Tibial artery (tissue), 4 donors: ENCODE measurements around the gene TOMM70.

Experiments used
- DNase-seq, 2 donors: peaks; one replicate each; pipeline ENCODE4 v3.0.0-alpha.2; 2019
- H3K27ac ChIP-seq, 2 donors: fragments of 200-600 bp; sonication (generic) in 1 of 2; 1 replicate in 1 of 2; 2 replicates in 1 of 2; pipeline ENCODE4 v1.5.1; 2018 to 2019; ENCODE audit warnings: mild to moderate bottlenecking in 1 of 2
- H3K27me3 ChIP-seq, 2 donors: fragments of 200-600 bp; sonication (generic) in 1 of 2; one replicate each; pipeline versions ENCODE4 v1.5.1 to v1.6.0; 2016 to 2019
- H3K36me3 ChIP-seq, 3 donors: fragments of 200-600 bp; sonication (generic) in 2 of 3; one replicate each; pipeline ENCODE4 v1.5.1; 2016 to 2019; ENCODE audit warnings: mild to moderate bottlenecking in 2 of 3
- H3K4me1 ChIP-seq, 4 donors: fragments of 200-600 bp; sonication (generic) in 2 of 4; 1 replicate in 3 of 4; 2 replicates in 1 of 4; pipeline ENCODE4 v1.5.1; 2016 to 2019
- H3K4me3 ChIP-seq, 2 donors: fragments of 200-600 bp; sonication (generic) in 1 of 2; 1 replicate in 1 of 2; 2 replicates in 1 of 2; pipeline ENCODE4 v1.5.1; 2018 to 2019; ENCODE audit warnings: mild to moderate bottlenecking in 2 of 2
- H3K9me3 ChIP-seq, 3 donors: fragments of 200-600 bp; sonication (generic) in 1 of 3; one replicate each; pipeline ENCODE4 v1.5.1; 2016 to 2019
- CTCF ChIP-seq, 2 experiments: fragments of 200-600 bp in 1 of 2; fragments of 450-650 bp in 1 of 2; IDR thresholded peaks; one replicate each; pipeline ENCODE4 v1.5.1; 2017 to 2019; ENCODE audit warnings: antibody characterized with exemption in 2 of 2, mild to moderate bottlenecking in 1 of 2, moderate library complexity in 1 of 2
- intact Hi-C: fragments of 100-400 bp; cut with DNase I; formaldehyde crosslinking; loops from one replicate; pipeline ENCODE4 v1.15.0; 2023; ENCODE audit warnings: low total_unique reads

The TOMM70 gene

GRCh38 chr3:100426067-100426682 lies 25.3 kb upstream of the TOMM70 start:
- peaks cover 0 to 6% (median 0%) of the 10 kb centered on the region in 4 donors for H3K4me1 ChIP-seq
- H3K27me3 ChIP-seq = no peaks in the 10 kb centered on the region
- no peak for TF ChIP-seq CTCF (IDR thresholded peaks at IDR 0.05)
- DNase-seq = no peak
- no peak overlapping the region for H3K4me3 ChIP-seq
- H3K27ac ChIP-seq = no peak overlapping the region
- H3K9me3 ChIP-seq = no peaks in the 10 kb centered on the region
- H3K36me3 ChIP-seq = no peaks in the 10 kb centered on the region
- intact Hi-C loops = no loop called here

- no peak for TF ChIP-seq CTCF (IDR thresholded peaks at IDR 0.05)
- Histone ChIP-seq H3K4me1 (peaks cover 0 to 6% (median 0%) of the 10 kb centered on the region in 4 donors), H3K36me3 (no peaks in the 10 kb centered on the region), H3K27me3 (no peaks in the 10 kb centered on the region), H3K9me3 (no peaks in the 10 kb centered on the region), H3K27ac (no peak overlapping the region), H3K4me3 (no peak overlapping the region)
- intact Hi-C loops = no loop called here
- no peak for DNase-seq
Observed at GRCh38 chr3:100425316-100425715, 24.4 kb upstream of the TOMM70 start.

- intact Hi-C loops = no loop called here
- no peak overlapping the region for H3K27ac ChIP-seq
- H3K4me3 ChIP-seq = no peak overlapping the region
- H3K36me3 ChIP-seq = peaks cover 0 to 2% (median 0%) of the 10 kb centered on the region in 3 donors
- DNase-seq = no peak
- H3K9me3 ChIP-seq = no peaks in the 10 kb centered on the region
- peaks cover 0 to 6% (median 0%) of the 10 kb centered on the region in 4 donors for H3K4me1 ChIP-seq
- no peaks in the 10 kb centered on the region for H3K27me3 ChIP-seq
- TF ChIP-seq CTCF (IDR thresholded peaks at IDR 0.05) = no peak
Observed at GRCh38 chr3:100424261-100424660, 23.4 kb upstream of the TOMM70 start.

GRCh38 chr3:100423611-100424010 lies 22.7 kb upstream of the TOMM70 start:
- H3K27ac ChIP-seq = no peak overlapping the region
- intact Hi-C loops = no loop called here
- no peaks in the 10 kb centered on the region for H3K9me3 ChIP-seq
- H3K27me3 ChIP-seq = no peaks in the 10 kb centered on the region
- peaks cover 0 to 3% (median 0%) of the 10 kb centered on the region in 3 donors for H3K36me3 ChIP-seq
- no peak for DNase-seq
- no peak for TF ChIP-seq CTCF (IDR thresholded peaks at IDR 0.05)
- H3K4me1 ChIP-seq = peaks cover 0 to 6% (median 0%) of the 10 kb centered on the region in 4 donors
- no peak overlapping the region for H3K4me3 ChIP-seq

- intact Hi-C loops = no loop called here
- DNase-seq = no peak
- Histone ChIP-seq H3K9me3 (no peaks in the 10 kb centered on the region), H3K4me1 (no peaks in the 10 kb centered on the region), H3K27ac (no peak overlapping the region), H3K36me3 (peaks cover 0 to 3% (median 0%) of the 10 kb centered on the region in 3 donors), H3K4me3 (no peak overlapping the region), H3K27me3 (no peaks in the 10 kb centered on the region)
- no peak for TF ChIP-seq CTCF (IDR thresholded peaks at IDR 0.05)
Observed at GRCh38 chr3:100420885-100421284, 20.0 kb upstream of the TOMM70 start.

GRCh38 chr3:100419406-100419805 lies 18.5 kb upstream of the TOMM70 start:
- no peak for DNase-seq
- no peak for TF ChIP-seq CTCF (IDR thresholded peaks at IDR 0.05)
- Histone ChIP-seq H3K36me3 (peaks cover 0 to 3% (median 0%) of the 10 kb centered on the region in 3 donors), H3K4me1 (no peaks in the 10 kb centered on the region), H3K9me3 (no peaks in the 10 kb centered on the region), H3K27ac (no peak overlapping the region), H3K4me3 (no peak overlapping the region), H3K27me3 (no peaks in the 10 kb centered on the region)
- intact Hi-C loops = no loop called here
